Gastrocnemius medialis (tissue), 4 donors: ENCODE measurements around the gene ACTL7A.

Source experiments
- CTCF ChIP-seq, 5 experiments: fragments of 450-650 bp in 3 of 5; fragments of 200-600 bp in 2 of 5; sonication (generic) in 2 of 5; IDR thresholded peaks in 4 of 5; conservative IDR thresholded peaks in 1 of 5; 1 replicate in 4 of 5; 2 replicates in 1 of 5; pipeline ENCODE4 v1.5.1; 2016 to 2019; ENCODE audit warnings: antibody characterized with exemption in 5 of 5, mild to moderate bottlenecking in 3 of 5, moderate library complexity in 3 of 5
- POLR2A ChIP-seq, 2 donors: fragments of 450-650 bp; IDR thresholded peaks; one replicate each; pipeline ENCODE4 v1.6.1; 2017; ENCODE audit warnings: antibody characterized with exemption in 2 of 2, mild to moderate bottlenecking in 2 of 2, moderate library complexity in 2 of 2

DNA sequence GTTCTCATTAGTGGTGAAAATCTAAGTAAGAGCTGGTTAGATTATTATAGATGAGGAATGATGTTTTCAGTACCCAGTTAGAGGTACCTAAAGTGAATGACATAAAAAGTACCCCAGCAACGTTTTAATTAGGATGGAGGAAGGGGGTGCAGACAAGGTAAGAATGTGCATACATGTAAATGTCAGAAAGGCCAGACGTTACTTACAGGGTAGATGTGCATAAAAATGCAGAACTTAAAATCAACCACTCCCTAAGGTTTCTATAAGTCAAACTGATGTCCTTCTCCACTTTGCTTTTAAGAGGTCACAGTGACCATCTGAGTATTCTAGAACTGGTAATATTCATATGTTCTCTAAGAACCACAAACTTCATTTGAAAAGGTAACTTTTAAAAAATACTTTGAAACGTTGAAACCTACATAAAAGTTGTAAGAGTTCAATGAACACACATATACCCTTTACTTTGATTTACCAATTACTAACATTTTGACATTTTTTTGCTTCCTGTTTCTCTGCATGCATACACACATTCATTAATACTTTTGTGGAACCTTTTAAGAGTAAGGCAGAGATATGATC, 18.8 kb downstream of the ACTL7A start:
- TF ChIP-seq CTCF (IDR thresholded peaks at IDR 0.05 in 4 of 5, conservative IDR thresholded peaks at IDR 0.05 in 1 of 5) (no peak), POLR2A (IDR thresholded peaks at IDR 0.05) (no peak)
